ENCODE data around the gene MICU1. TPM values are rescaled to one million over a fixed set of nuclear protein-coding genes. Genes with fewer than 3 reads are reported as not detected.

MICU1 gene
- total and polyA plus RNA-seq, 2 of the 13 experiments (the other 11 are each of a cell fraction or from before 2014, with no cell fraction given): 32.5 to 56.1 TPM

DNA sequence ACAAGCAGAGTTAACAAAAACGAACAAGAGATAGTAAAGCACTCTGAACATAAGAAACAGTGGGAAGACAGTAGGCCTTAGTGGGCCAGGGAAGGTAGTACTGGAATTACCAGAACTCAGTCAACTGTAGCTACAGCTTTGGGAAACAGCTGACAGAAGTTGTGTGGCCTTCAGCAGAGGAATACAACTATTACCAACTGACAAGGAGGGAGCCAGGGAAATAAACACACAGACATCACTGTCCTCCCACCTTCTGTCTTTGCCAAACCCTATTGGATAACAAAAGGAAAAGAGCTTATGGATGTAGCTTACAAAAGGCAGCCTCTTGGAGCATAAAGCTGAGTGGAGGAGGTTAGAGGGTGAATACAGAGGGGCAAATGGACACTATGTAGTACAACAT, 15.4 kb downstream of the MICU1 start:
- TF ChIP-seq SMAD1 (CRISPR knock-in tag; IDR thresholded peaks at IDR 0.05; ENCODE audit: borderline replicate concordance, low read depth) (no peak), ZNF572 (CRISPR knock-in tag; IDR thresholded peaks at IDR 0.05) (no peak), ZSCAN9 (CRISPR knock-in tag; IDR thresholded peaks at IDR 0.05; ENCODE audit: borderline replicate concordance) (no peak), ZNF263 (CRISPR knock-in tag; IDR thresholded peaks at IDR 0.05) (no peak), PLRG1 (conservative IDR thresholded peaks at IDR 0.05) (no peak), ZNF589 (CRISPR knock-in tag; conservative IDR thresholded peaks at IDR 0.05) (no peak), POLR2AphosphoS2 (IDR thresholded peaks at IDR 0.05; ENCODE audit: low read depth, low read length) (no peak), ARID4A (CRISPR knock-in tag; IDR thresholded peaks at IDR 0.05; ENCODE audit: borderline replicate concordance) (no peak), KLF15 (CRISPR knock-in tag; IDR thresholded peaks at IDR 0.05; ENCODE audit: borderline replicate concordance) (no peak), GLI4 (CRISPR knock-in tag; IDR thresholded peaks at IDR 0.05; ENCODE audit: borderline replicate concordance) (no peak)
- TF ChIP-seq, protein P1, sequence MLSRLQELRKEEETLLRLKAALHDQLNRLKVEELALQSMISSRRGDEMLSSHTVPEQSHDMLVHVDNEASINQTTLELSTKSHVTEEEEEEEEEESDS (CRISPR knock-in tag; IDR thresholded peaks at IDR 0.05; ENCODE audit: borderline replicate concordance): no peak
- DNase-seq (ENCODE audit: low spot score): no peak
- Histone ChIP-seq H3K27me3 (ENCODE audit: control insufficient read depth in 1 of 2, insufficient read depth in 2 of 2, low read length in 2 of 2) (no peaks in the 10 kb centered on the region), H3K4me1 (ENCODE audit: insufficient read depth, low read length) (peaks cover 12% of the 10 kb centered on the region), H3K4me2 (ENCODE audit: low read depth, low read length) (no peak overlapping the region), H3K36me3 (replicated peaks in 1 of 2; ENCODE audit: control insufficient read depth in 1 of 2, insufficient read depth in 2 of 2, low read length in 2 of 2) (no peaks in the 10 kb centered on the region), H3K27ac (ENCODE audit: extremely low read length, insufficient read depth, low read length) (no peak overlapping the region), H3K9ac (ENCODE audit: insufficient read depth, low read depth, low read length) (no peak overlapping the region), H4K20me1 (ENCODE audit: insufficient read depth, low read length) (no peaks in the 10 kb centered on the region), H3K79me2 (ENCODE audit: insufficient read depth, low read length) (peaks cover 31% of the 10 kb centered on the region), H2AFZ (ENCODE audit: low read length) (no peak overlapping the region), H3K9me3 (ENCODE audit: low read length) (no peaks in the 10 kb centered on the region), H3K4me3 (replicated peaks in 1 of 3; ENCODE audit: insufficient read depth in 1 of 3, low read depth in 2 of 3, low read length in 3 of 3) (no peak overlapping the region)
- no peak for FAIRE-seq
- no peak for ATAC-seq
- ChIA-PET CTCF (ENCODE audit: low intra/inter-chr PET ratio, low total read pairs) (no interaction called here), POLR2A (no interaction called here)
- WGBS (ENCODE audit: low lambda C conversion rate): 92% methylated on average over 1 of the region's 1 CpG
- BruUV-seq (replicated peaks): no TSS peak
- in situ Hi-C loops (cut with HindIII; ENCODE audit: extremely low pct_ligation_motif_present, low pct_unique_long_range_greater_than_20kb): no loop called here
- intact Hi-C loops (cut with micrococcal nuclease; ENCODE audit: unreplicated experiment): no loop called here

All from HepG2 (cell line).